GM12892 (cell line): ENCODE measurements around the gene LRRC38.

Source experiments
- POLR2A ChIP-seq: IDR thresholded peaks from 2 replicates; pipeline ENCODE4 v1.6.1; 2011; ENCODE audit warnings: low read depth, low read length, control low read depth
- POLR2AphosphoS5 ChIP-seq: IDR thresholded peaks from 2 replicates; pipeline ENCODE4 v1.6.1; 2011; ENCODE audit warnings: low read depth, low read length, control low read depth
- TAF1 ChIP-seq: IDR thresholded peaks from 2 replicates; pipeline ENCODE4 v1.6.1; 2011; ENCODE audit warnings: low read depth, mild to moderate bottlenecking, control low read depth, low read length, borderline replicate concordance

GRCh38 chr1:13546791-13547190 is 33.0 kb upstream of the LRRC38 start:
- TF ChIP-seq POLR2A (no peak), POLR2AphosphoS5 (no peak), TAF1 (no peak)
